ENCODE measurements around the gene FDCSP.
"Not testable (repeated sequence)": the region's sequence is repeated elsewhere in the genome, so short reads cannot be mapped to it uniquely, and the experiment has no call there.

FDCSP gene

DNA sequence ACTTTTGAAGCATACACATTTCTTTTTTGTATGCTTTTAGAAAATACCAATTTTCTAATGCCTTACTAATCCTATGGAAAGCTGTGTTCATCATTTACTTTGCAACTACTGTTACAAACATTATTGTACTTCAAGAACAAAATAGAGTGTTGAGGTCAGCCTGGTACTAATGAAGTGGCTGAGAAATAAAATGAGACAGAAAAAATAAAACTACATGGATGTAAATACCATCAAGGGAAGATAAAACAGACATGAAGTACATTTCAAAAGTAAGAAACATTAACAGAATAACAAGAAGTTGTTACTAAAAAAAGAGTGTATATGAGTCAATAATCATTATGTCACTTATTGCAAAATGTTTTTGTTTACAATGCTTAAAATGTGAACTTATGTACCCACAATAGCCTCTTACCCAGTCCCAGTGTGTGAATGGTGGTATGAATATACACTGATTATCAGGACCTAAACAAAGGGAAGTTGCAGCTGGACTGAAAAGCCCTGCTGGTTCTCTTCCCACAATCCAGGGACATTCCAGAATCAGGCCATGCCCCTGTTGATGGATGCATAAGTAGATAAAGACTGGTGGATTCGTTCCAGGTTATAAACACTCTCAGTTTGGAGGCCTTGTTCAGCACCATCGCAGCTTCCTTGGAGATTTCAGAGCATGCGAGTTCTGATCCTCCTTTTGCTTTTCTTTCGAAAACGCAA is 14.1 kb downstream of the FDCSP start:
- no peak for DNase-seq

DNA sequence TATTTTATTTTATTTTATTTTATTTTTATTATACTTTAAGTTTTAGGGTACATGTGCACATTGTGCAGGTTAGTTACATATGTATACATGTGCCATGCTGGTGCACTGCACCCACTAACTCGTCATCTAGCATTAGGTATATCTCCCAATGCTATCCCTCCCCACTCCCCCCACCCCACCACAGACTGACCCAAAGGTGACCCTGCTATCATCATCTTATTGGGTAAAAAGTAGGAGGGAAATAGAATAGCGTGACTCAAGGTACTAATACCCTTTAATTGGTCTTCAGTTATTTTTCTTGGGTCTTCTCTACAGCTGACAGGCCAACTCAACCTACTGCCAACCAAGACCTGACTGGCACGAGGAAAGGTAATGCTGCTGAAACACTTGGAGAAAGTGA is 16.4 kb downstream of the FDCSP start, which contains the start of gene CSN3:
TSS of gene CSN3 (plus strand) at position 301 of the 400 bp plus-strand sequence. CDS start 2,223 bp downstream, outside the sequence.
- DNase-seq, result not testable (repeated sequence)

DNA sequence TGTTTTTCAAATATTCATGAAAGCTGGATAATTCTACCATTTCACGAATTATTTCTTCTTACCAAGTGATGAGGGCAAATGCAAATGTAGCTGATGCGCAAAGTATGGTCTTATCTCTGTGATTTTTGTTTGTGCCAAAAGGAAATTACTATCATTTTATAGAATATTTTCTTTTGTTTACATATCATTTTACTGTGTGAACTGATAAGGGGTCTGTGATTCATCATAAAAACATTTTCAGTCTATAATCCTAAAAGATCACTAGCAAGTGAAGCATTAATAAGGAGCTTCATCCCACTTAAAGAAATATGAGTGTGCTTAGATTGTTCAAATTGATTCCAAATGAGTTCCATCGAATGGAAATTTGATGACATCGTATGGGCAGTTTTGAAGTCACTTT is 17.2 kb downstream of the FDCSP start:
- no peak for DNase-seq

DNA sequence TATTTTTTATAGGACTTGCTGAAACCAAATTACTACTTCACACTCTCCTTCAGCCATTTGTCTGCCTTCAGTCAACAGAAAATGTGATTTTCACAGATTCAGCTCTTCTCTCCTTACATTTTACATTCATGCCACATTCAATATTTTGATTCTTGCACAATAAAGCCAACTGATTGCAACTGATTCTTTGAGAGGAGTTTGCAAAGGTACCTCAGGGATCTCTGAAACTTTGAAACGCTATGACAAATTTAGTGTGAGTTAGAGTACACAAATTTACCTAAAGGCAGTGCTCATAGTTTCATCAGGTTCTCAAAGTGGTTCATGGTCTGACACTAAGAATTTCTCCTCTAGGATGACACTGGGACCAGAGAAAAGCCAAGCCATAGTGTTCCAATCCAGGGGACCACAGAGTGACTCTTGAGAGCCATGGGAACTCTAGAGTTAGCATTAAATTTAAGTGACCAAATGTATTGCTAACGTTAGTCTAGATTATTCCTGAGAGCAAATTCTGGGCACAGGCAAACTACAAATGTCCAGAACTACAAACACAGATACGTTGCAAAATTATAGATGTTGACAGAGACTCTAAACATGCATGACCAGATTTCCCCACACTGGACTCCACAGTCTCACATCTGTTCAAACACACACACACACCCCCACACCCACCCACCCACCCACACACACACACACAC is 25.5 kb downstream of the FDCSP start:
- no peak for DNase-seq

- DNase-seq, result no peak
Observed at GRCh38 chr4:70251945-70252277, 26.0 kb downstream of the FDCSP start.

DNA sequence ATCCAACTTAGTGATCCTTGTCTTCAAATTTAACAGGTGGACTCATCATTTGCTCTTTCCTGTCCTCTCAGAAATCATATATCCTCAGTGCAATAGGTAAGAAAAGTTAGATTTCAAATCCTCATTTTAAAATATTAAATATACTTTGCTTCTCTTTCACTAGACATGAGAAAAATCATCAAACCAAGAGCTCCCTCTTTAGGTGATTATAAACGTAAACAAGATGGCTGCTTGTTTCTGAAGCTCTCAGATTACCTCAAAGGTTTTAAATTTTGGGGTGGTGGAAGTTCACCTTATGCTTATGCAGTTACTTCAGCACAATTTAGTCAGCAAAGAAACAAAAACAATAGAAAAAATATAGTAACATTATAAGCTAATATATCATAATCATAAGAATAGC is 43.8 kb downstream of the FDCSP start:
- DNase-seq, result no peak

DNA sequence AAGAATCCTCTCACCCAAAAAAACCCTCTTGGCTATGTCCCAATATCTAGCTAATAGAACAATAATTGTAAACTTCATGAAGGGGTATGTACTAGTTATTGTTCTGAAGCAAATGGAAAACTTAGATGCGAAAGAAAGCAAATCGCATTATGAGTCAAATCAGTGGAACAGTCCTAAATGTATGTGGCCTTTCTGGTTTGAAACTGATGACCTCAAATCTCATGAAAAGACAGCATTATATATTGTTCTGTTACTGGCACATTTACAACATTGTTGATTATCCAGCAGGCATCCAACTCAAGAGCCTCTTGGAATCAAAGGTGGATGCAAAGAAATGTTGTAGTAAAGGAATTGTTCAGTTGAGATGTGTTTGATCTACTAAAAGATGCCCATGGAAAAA is 51.2 kb downstream of the FDCSP start:
- no peak for DNase-seq

DNA sequence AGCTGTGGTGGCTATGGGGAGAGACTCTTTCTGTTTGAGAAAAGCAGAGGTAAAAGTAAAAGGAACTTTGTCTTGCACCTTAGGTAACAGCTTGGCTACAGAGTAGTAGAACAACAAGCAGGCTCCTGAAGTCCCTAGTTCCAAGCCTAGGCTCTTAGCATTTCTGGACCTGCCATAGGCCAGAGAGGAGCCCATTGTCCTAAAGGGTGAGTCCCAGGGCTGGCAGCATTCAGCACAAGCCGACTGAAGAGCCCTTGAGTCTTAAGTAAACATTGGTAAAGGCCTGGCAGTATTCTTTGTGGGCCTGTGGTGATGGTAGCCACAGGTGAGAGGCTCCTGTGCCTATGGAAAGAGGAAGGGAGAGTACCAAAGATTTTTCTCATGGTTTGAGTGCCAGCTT is 54.6 kb downstream of the FDCSP start:
- DNase-seq, result no peak

Measured in NCI-H1930 (cell line).